Uterine smooth muscle cell (primary cell): Measurements from ENCODE around the gene ATP1B1. TPM values are rescaled to one million over a fixed set of nuclear protein-coding genes. Genes with fewer than 3 reads are reported as not detected.

Experiments
- total RNA-seq: library from RNA; depleted of rRNA; stranded (reverse); fragments of >200 nt; gene quantifications from 2 replicates; pipeline ENCODE4 v1.2.3, GENCODE V29; 2014

ATP1B1 gene
- total RNA-seq = 21.6 and 34.9 TPM in 2 replicates

GRCh38 chr1:169106095-169106920 is at the start of gene ATP1B1:
Gene ATP1B1 (plus strand): TSS chr1:169106690. CDS start chr1:169106830, 140 bp downstream.

